ENCODE results near the gene HNRNPA3. TPM values are rescaled to one million over a fixed set of nuclear protein-coding genes. Genes with fewer than 3 reads are reported as not detected.

Gene HNRNPA3
- total and polyA plus RNA-seq, 2 of the 13 experiments (the other 11 are each of a cell fraction or from before 2014, with no cell fraction given) = 73.3 to 97.7 TPM

GRCh38 chr2:177265824-177266817, 53.5 kb downstream of the HNRNPA3 start:
- in situ Hi-C loops (cut with HindIII; ENCODE audit: extremely low pct_ligation_motif_present, low pct_unique_long_range_greater_than_20kb) (no loop called here), intact Hi-C loops (cut with micrococcal nuclease; ENCODE audit: unreplicated experiment) (loop anchor here (1.0 to 2.0 kb wide), 2 partner anchors 133 to 286 kb away; a partner anchor contains a TSS)
- Histone ChIP-seq H4K20me1 (ENCODE audit: insufficient read depth, low read length) (peaks cover 21% of the 10 kb centered on the region), H3K4me2 (ENCODE audit: low read depth, low read length) (peak overlapping the region; percentile 100), H3K4me3 (replicated peaks in 1 of 3; ENCODE audit: insufficient read depth in 1 of 3, low read depth in 2 of 3, low read length in 3 of 3) (peak overlapping the region; percentile 87 to 98 (median 94)), H3K79me2 (ENCODE audit: insufficient read depth, low read length) (peaks cover 35% of the 10 kb centered on the region), H3K9me3 (ENCODE audit: low read length) (no peaks in the 10 kb centered on the region), H3K27me3 (ENCODE audit: control insufficient read depth in 1 of 2, insufficient read depth in 2 of 2, low read length in 2 of 2) (no peaks in the 10 kb centered on the region; a peak in 1 of 5 replicates), H3K27ac (ENCODE audit: extremely low read length, insufficient read depth, low read length) (peak overlapping the region; percentile 100), H3K36me3 (replicated peaks in 1 of 2; ENCODE audit: control insufficient read depth in 1 of 2, insufficient read depth in 2 of 2, low read length in 2 of 2) (no peaks in the 10 kb centered on the region), H2AFZ (ENCODE audit: low read length) (no peak overlapping the region), H3K4me1 (ENCODE audit: insufficient read depth, low read length) (peaks cover 51% of the 10 kb centered on the region), H3K9ac (ENCODE audit: insufficient read depth, low read depth, low read length) (peak overlapping the region; percentile 100)
- ATAC-seq (no peak), FAIRE-seq (peak; percentile 65), DNase-seq (ENCODE audit: low spot score) (peak; percentile 85)
- ChIA-PET POLR2A (interaction anchor here (1.7 to 5.3 kb wide), 12 partner anchors 13 to 140 kb away, joined by 3 to 96 read pairs (median 20); partner anchors contain the start of genes AGPS and HNRNPA3), CTCF (ENCODE audit: low intra/inter-chr PET ratio, low total read pairs) (interaction anchor here (0.7 to 1.2 kb wide), 2 partner anchors 30 to 69 kb away, joined by 3 read pairs; no protein-coding TSS in a partner anchor)
- 3% methylated on average over 4 of the region's 4 CpGs for WGBS (ENCODE audit: low lambda C conversion rate)
- BruUV-seq (replicated peaks) = no TSS peak
- no peak for TF ChIP-seq AGO2 (optimal IDR thresholded peaks at IDR 0.05; ENCODE audit: low read depth, low read length)
- TF ChIP-seq SCMH1 (CRISPR knock-in tag; IDR thresholded peaks at IDR 0.05; ENCODE audit: borderline replicate concordance) = no peak
- TF ChIP-seq BATF2 (CRISPR knock-in tag; IDR thresholded peaks at IDR 0.05) = no peak
- no peak for TF ChIP-seq PRDM15 (CRISPR knock-in tag; IDR thresholded peaks at IDR 0.05)
- no peak for TF ChIP-seq HINFP (CRISPR knock-in tag; IDR thresholded peaks at IDR 0.05; ENCODE audit: low read depth)
- no peak for TF ChIP-seq IRF1 (CRISPR knock-in tag; IDR thresholded peaks at IDR 0.05; ENCODE audit: low read depth)
- TF ChIP-seq SP140L (CRISPR knock-in tag; IDR thresholded peaks at IDR 0.05; ENCODE audit: borderline replicate concordance) = no peak
- no peak; the same call in 1 of the 2 replicates for TF ChIP-seq MTF1 (CRISPR knock-in tag; IDR thresholded peaks at IDR 0.05)

Data from HepG2 (cell line).